GM12878 (cell line): ENCODE data around the gene TXLNG.

Source experiments
- ATF2 ChIP-seq: IDR thresholded peaks from 2 replicates; pipeline ENCODE4 v1.6.1; 2012; ENCODE audit warnings: low read length, inconsistent platforms
- BRCA1 ChIP-seq: IDR thresholded peaks from 2 replicates; pipeline ENCODE4 v1.6.1; 2011; ENCODE audit warnings: low read depth, low read length, improper control_type of control experiment
- CBX3 ChIP-seq: fragments of 200-600 bp; sonication (generic); IDR thresholded peaks from 2 replicates; pipeline ENCODE4 v1.6.1; 2016; ENCODE audit warnings: low read depth, borderline replicate concordance
- CTCF ChIP-seq, 3 experiments: IDR thresholded peaks in 2 of 3; conservative IDR thresholded peaks in 1 of 3; 2 replicates each; pipeline ENCODE4 v1.5.1; 2011; ENCODE audit warnings: low read depth in 3 of 3, low read length in 3 of 3, mild to moderate bottlenecking in 3 of 3, control low read depth in 2 of 3, moderate library complexity in 2 of 3, inconsistent platforms in 1 of 3, mixed read lengths in 1 of 3; ENCODE audit not compliant: control insufficient read depth in 2 of 3, insufficient read depth in 1 of 3; ENCODE audit errors: extremely low read depth in 1 of 3
- JUNB ChIP-seq: IDR thresholded peaks from 2 replicates; pipeline ENCODE4 v1.6.1; 2016; ENCODE audit warnings: antibody characterized with exemption, mild to moderate bottlenecking
- MTA3 ChIP-seq: IDR thresholded peaks from 2 replicates; pipeline ENCODE4 v1.6.1; 2012; ENCODE audit warnings: low read length, inconsistent platforms, borderline replicate concordance
- POLR2A ChIP-seq: IDR thresholded peaks from 2 replicates; pipeline ENCODE4 v1.6.1; 2011; ENCODE audit warnings: low read depth, mild to moderate bottlenecking, low read length
- REST ChIP-seq: IDR thresholded peaks from 2 replicates; pipeline ENCODE4 v1.6.1; 2012; ENCODE audit warnings: mild to moderate bottlenecking, low read depth, low read length
- SIN3A ChIP-seq: IDR thresholded peaks from 2 replicates; pipeline ENCODE4 v1.6.1; 2012; ENCODE audit warnings: low read depth, low read length, improper control_type of control experiment
- SMC3 ChIP-seq: IDR thresholded peaks from 2 replicates; pipeline ENCODE4 v1.6.1; 2011; ENCODE audit warnings: low read length, improper control_type of control experiment, borderline replicate concordance
- TCF3 ChIP-seq: IDR thresholded peaks from 2 replicates; pipeline ENCODE4 v1.6.1; 2012; ENCODE audit warnings: low read depth, mild to moderate bottlenecking, low read length, borderline replicate concordance; ENCODE audit not compliant: insufficient read depth
- TCF7 ChIP-seq: IDR thresholded peaks from 2 replicates; pipeline ENCODE4 v1.6.1; 2014; ENCODE audit warnings: antibody characterized with exemption, borderline replicate concordance
- YBX1 ChIP-seq: fragments of 450-650 bp; IDR thresholded peaks from 2 replicates; pipeline ENCODE4 v1.6.1; 2016; ENCODE audit warnings: antibody characterized with exemption

GRCh38 chrX:16739574-16739973 lies 46.7 kb upstream of the TXLNG start:
- TF ChIP-seq CTCF (IDR thresholded peaks at IDR 0.05 in 2 of 3, conservative IDR thresholded peaks at IDR 0.05 in 1 of 3; ENCODE audit: control insufficient read depth in 2 of 3, extremely low read depth in 1 of 3, insufficient read depth in 1 of 3, low read depth in 3 of 3, low read length in 3 of 3) (no peak), POLR2A (no peak), CBX3 (no peak), SMC3 (no peak), YBX1 (no peak), BRCA1 (no peak), TCF7 (no peak), JUNB (no peak), ATF2 (no peak), REST (no peak), SIN3A (no peak), MTA3 (no peak), TCF3 (no peak)
